ENCODE data around the gene FAM204A. TPM values are rescaled to one million over a fixed set of nuclear protein-coding genes. Genes with fewer than 3 reads are reported as not detected.

FAM204A gene
- total RNA-seq, 1 experiment from 2014 or later = 27.3 TPM

DNA sequence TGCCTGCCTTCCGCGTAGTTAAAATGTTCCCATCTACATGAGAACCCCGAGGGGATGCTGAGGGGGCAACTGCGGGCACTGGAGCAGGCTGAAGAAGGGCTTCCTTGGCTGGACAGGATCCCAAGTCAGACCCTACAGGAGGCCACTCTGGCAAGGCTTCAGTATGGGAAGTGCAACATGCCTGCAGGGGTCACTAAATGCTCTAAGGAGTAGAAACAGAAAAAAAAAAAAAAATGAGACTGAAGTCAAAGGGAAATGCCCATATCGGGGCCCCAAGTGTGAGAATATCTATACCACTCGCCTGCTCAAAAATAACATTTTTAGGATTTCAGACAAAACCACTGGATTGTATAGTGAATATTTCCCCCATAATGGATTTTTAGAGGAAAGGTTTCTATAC, 33.5 kb downstream of the FAM204A start:
- no TSS peak for BruUV-seq (replicated peaks)
- H3K36me3 ChIP-seq (ENCODE audit: low read depth, low read length) = peaks cover 11% of the 10 kb centered on the region; the same call in 1 of the 2 replicates
- no peak overlapping the region for H3K9ac ChIP-seq (ENCODE audit: low read length)
- DNase-seq (no peak), ATAC-seq (no peak)
- H3K4me3 ChIP-seq (ENCODE audit: low read length) = no peak overlapping the region
- no peak overlapping the region for H2AFZ ChIP-seq (ENCODE audit: low read length)
- no peak overlapping the region for H3K4me2 ChIP-seq (ENCODE audit: low read length)
- POLR2A ChIA-PET (ENCODE audit: unreplicated experiment) = no interaction called here
- no peak for TF ChIP-seq EZH2 (IDR thresholded peaks at IDR 0.05; ENCODE audit: low read length, unreplicated experiment)
- TF ChIP-seq EZH2phosphoT487 (IDR thresholded peaks at IDR 0.05; ENCODE audit: borderline replicate concordance, low read length) = no peak
- TF ChIP-seq, protein P1, sequence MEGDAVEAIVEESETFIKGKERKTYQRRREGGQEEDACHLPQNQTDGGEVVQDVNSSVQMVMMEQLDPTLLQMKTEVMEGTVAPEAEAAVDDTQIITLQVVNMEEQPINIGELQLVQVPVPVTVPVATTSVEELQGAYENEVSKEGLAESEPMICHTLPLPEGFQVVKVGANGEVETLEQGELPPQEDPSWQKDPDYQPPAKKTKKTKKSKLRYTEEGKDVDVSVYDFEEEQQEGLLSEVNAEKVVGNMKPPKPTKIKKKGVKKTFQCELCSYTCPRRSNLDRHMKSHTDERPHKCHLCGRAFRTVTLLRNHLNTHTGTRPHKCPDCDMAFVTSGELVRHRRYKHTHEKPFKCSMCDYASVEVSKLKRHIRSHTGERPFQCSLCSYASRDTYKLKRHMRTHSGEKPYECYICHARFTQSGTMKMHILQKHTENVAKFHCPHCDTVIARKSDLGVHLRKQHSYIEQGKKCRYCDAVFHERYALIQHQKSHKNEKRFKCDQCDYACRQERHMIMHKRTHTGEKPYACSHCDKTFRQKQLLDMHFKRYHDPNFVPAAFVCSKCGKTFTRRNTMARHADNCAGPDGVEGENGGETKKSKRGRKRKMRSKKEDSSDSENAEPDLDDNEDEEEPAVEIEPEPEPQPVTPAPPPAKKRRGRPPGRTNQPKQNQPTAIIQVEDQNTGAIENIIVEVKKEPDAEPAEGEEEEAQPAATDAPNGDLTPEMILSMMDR (conservative IDR thresholded peaks at IDR 0.05; ENCODE audit: low read depth, low read length) = no peak
- H3K79me2 ChIP-seq (ENCODE audit: low read length) = no peaks in the 10 kb centered on the region
- no peaks in the 10 kb centered on the region for H3K9me2 ChIP-seq (replicated peaks; ENCODE audit: low read length)
- intact Hi-C loops (cut with micrococcal nuclease) = no loop called here
- H3K9me3 ChIP-seq (ENCODE audit: low read length) = no peaks in the 10 kb centered on the region
- no peaks in the 10 kb centered on the region for H3F3A ChIP-seq (ENCODE audit: low read length, unreplicated experiment)
- CTCF ChIA-PET = no interaction called here
- peaks cover 23% of the 10 kb centered on the region for H3K4me1 ChIP-seq (ENCODE audit: insufficient read depth, low read length)
- no peaks in the 10 kb centered on the region for H4K20me1 ChIP-seq (ENCODE audit: low read length)
- no peaks in the 10 kb centered on the region for H3K27me3 ChIP-seq (ENCODE audit: low read length)
- no peak overlapping the region for H3K27ac ChIP-seq (ENCODE audit: low read length)

DNA sequence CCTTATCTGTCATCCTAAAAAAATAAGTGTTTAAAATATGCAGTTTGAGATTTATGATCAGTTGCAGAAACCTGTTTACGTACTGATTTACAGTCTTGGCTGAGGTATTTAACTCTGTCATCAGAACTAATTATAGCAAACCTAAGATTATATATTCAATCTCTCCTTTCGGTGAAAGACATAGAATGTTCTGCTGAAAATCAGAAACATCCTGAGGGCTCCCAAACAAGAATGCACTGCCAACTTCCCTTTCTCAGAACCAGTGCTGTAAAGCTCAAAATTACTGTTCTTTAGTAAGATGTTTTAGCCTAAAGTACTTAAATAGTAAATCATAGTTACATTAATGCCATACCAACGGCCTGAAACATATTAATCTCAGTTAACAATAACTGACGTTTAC, 34.3 kb downstream of the FAM204A start:
- Histone ChIP-seq H4K20me1 (ENCODE audit: low read length) (no peaks in the 10 kb centered on the region), H3K4me1 (ENCODE audit: insufficient read depth, low read length) (peaks cover 23% of the 10 kb centered on the region), H2AFZ (ENCODE audit: low read length) (no peak overlapping the region), H3K4me3 (ENCODE audit: low read length) (no peak overlapping the region), H3K27me3 (ENCODE audit: low read length) (no peaks in the 10 kb centered on the region), H3K9me3 (ENCODE audit: low read length) (no peaks in the 10 kb centered on the region), H3K27ac (ENCODE audit: low read length) (no peak overlapping the region), H3K4me2 (ENCODE audit: low read length) (no peak overlapping the region), H3K9me2 (replicated peaks; ENCODE audit: low read length) (no peaks in the 10 kb centered on the region), H3K9ac (ENCODE audit: low read length) (no peak overlapping the region), H3K36me3 (ENCODE audit: low read depth, low read length) (peaks cover 11% of the 10 kb centered on the region; the same call in 1 of the 2 replicates), H3K79me2 (ENCODE audit: low read length) (no peaks in the 10 kb centered on the region), H3F3A (ENCODE audit: low read length, unreplicated experiment) (no peaks in the 10 kb centered on the region)
- ATAC-seq = no peak
- POLR2A ChIA-PET (ENCODE audit: unreplicated experiment) = no interaction called here
- no TSS peak for BruUV-seq (replicated peaks)
- intact Hi-C loops (cut with micrococcal nuclease) = no loop called here
- no peak for DNase-seq
- CTCF ChIA-PET = no interaction called here
- TF ChIP-seq, protein P1 (conservative IDR thresholded peaks at IDR 0.05; ENCODE audit: low read depth, low read length) = no peak
- TF ChIP-seq EZH2 (IDR thresholded peaks at IDR 0.05; ENCODE audit: low read length, unreplicated experiment) (no peak), EZH2phosphoT487 (IDR thresholded peaks at IDR 0.05; ENCODE audit: borderline replicate concordance, low read length) (no peak)

DNA sequence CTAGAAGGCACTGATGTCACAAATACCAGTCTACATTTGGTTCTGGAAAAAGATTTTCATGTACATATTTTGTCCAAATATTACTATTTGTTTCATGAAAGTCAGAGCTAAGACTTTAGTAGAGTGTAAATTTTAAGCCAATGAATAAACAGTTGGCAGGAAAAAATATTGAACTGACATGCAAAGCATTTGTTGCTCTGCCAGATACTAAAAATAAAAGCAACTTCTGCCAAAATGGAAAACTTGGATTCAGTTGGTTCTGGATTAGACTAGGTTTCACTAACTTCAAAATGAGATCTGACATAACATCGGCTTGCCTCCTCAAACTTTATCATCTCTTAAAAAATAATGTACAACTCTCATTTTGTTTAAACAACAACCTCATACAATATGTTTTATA, 34.9 kb downstream of the FAM204A start:
- CTCF ChIA-PET = no interaction called here

More for the DNA sequence above, 34.9 kb downstream of the FAM204A start:
- TF ChIP-seq, protein P1 (conservative IDR thresholded peaks at IDR 0.05; ENCODE audit: low read depth, low read length) = no peak
- TF ChIP-seq EZH2phosphoT487 (IDR thresholded peaks at IDR 0.05; ENCODE audit: borderline replicate concordance, low read length) (no peak), EZH2 (IDR thresholded peaks at IDR 0.05; ENCODE audit: low read length, unreplicated experiment) (no peak)
- Histone ChIP-seq H3K9me2 (replicated peaks; ENCODE audit: low read length) (no peaks in the 10 kb centered on the region), H3K27me3 (ENCODE audit: low read length) (no peaks in the 10 kb centered on the region), H3K36me3 (ENCODE audit: low read depth, low read length) (peaks cover 11% of the 10 kb centered on the region; the same call in 1 of the 2 replicates), H3K27ac (ENCODE audit: low read length) (no peak overlapping the region), H4K20me1 (ENCODE audit: low read length) (no peaks in the 10 kb centered on the region), H2AFZ (ENCODE audit: low read length) (no peak overlapping the region), H3K4me1 (ENCODE audit: insufficient read depth, low read length) (peaks cover 23% of the 10 kb centered on the region), H3K79me2 (ENCODE audit: low read length) (no peaks in the 10 kb centered on the region), H3K4me3 (ENCODE audit: low read length) (no peak overlapping the region), H3K9me3 (ENCODE audit: low read length) (no peaks in the 10 kb centered on the region), H3F3A (ENCODE audit: low read length, unreplicated experiment) (no peaks in the 10 kb centered on the region), H3K9ac (ENCODE audit: low read length) (no peak overlapping the region), H3K4me2 (ENCODE audit: low read length) (no peak overlapping the region)
- BruUV-seq (replicated peaks) = no TSS peak
- DNase-seq = no peak
- intact Hi-C loops (cut with micrococcal nuclease) = no loop called here
- POLR2A ChIA-PET (ENCODE audit: unreplicated experiment) = interaction anchor here (0.8 kb wide), 1 partner anchor 11 kb away, joined by 4 read pairs; no protein-coding TSS in a partner anchor
- no peak for ATAC-seq
